ENCODE results near the gene SRGAP2C.
"Not testable (repeated sequence)": the region's sequence is repeated elsewhere in the genome, so short reads cannot be mapped to it uniquely, and the experiment has no call there.

The SRGAP2C gene

DNA sequence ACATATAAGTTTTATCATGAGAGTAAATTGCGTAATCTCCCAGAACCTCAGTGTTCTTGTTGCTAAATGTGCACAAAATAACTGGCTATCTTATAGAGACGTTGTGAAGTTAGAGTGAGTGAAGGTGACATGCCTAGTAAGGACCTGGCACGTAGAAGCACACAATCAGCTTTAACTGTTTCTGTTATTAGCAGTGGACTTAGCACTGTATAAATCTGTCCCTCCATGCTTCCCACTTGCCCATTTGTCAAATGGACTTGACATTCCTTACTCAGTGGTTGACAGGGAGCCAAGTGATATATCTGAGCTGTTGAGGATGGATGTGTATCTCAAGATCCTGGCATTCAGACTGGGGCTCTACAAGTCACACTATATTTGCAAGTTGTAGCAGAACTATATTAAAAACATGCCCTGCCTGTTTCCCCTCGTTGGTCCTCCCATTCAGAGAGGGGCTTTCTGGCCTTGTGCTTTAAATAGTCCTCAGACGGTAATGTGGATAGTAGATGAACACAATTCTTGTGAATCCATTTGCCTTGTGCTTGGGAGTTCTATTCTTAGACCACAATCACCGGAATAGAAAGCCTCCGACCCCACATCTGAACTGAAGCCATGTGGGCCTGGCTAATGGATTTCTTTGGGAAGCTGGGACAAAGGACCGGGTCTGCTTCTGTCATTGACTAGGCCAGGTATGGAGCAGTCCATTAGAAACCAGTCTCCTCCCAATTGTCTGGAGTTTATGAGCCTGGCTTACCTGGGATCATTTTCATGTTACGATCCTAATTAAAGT, 43.0 kb downstream of the SRGAP2C start:
- not testable (repeated sequence) for DNase-seq (ENCODE audit: low spot score)

DNA sequence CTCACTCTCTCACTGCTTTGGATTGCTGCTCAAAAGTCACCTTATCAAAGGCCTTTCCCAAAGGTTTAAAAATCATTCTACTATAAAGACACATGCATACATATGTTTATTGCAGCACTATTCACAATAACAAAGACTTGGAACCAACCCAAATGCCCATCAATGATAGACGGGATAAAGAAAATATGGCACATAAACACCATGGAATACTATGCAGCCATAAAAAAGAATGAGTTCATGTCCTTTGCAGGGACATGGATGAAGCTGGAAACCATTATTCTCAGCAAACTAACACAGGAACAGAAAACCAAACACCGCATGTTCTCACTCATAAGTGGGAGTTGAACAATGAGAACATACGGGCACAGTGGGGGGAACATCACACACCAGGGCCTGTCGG, 45.9 kb downstream of the SRGAP2C start:
- not testable (repeated sequence) for DNase-seq (ENCODE audit: low spot score)

DNA sequence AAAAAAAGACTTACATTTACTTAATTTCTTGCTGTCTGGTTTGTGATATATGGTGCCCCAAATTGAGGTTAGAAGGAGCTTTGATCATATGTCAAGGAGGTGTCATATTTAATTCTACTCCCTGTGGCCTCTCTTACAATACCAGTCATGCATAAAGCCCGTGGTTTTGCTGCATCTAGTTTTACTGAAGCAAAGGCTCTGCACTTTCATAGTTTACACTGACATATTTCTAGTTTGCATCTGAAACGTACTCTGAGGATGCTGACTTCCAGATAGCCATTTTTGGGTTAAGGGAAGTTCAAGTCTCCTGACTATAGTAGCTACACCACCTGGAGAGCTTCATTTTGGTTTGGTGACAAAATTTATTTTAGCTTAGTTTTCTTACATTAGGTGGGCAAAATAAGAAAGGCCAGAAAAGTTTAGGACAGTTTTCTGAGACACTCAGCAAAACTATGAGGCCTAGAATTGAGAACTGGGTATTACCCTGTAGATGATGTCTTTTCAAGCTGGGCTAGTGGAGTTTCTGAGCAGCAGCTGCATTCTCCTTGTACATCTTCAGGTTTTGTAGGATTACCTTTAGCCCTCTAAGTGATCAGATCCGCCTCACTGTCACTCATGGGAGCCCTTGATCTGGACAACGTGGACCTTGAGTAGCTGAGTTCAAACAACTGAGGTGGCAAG, 47.8 kb downstream of the SRGAP2C start:
- DNase-seq (ENCODE audit: low spot score) = not testable (repeated sequence)

DNA sequence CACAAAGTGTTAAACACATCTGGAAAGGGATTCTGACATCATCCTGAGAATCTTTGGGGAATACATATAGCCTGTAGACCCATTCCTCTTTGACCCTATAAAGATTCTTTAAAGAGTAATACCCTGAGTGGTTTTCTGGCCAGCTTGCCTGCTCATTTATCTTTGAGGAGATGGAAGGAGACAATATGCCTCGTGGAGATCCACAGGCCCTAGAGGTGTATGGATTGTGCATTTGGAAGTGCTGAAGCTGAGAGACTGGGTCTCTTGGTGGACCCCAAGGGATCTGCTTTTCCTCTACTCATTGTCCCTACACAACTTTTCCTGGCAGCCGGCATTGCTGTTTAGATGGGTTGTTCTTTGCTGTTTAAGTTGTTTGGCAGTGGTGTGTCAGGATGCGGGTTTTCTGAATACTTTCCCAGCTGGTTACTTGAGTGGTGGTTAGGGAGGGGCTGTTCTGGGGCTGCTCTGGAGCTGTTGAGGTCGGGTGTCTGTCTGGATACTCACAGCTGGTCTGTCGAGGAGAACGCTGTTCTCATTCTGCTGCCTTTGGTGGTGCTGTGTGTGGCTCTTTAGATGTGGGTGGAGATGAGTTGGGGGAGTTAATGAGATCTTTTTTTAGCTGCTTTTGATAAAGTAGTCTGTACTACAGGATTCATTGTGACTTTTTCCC, 49.5 kb downstream of the SRGAP2C start:
- DNase-seq (ENCODE audit: low spot score) = not testable (repeated sequence)

DNA sequence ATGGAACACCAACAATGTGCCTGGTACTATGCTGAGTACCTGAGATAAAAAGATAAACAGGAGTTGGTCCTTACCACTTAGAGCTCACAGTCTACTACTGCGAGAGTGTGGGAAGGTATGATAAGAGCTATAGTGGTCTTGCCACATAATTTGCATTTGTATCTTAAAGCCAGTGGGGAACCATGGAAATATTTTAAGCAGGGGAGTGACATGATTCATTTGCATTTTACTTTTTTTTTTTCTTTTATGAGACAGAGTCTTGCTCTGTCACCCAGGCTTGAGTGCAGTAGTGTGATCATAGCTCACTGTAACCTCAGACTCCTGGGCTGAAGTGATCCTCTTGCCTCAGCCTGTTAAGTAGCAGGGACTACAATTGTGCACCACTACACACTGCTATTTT, 53.6 kb downstream of the SRGAP2C start:
- not testable (repeated sequence) for DNase-seq (ENCODE audit: low spot score)

DNA sequence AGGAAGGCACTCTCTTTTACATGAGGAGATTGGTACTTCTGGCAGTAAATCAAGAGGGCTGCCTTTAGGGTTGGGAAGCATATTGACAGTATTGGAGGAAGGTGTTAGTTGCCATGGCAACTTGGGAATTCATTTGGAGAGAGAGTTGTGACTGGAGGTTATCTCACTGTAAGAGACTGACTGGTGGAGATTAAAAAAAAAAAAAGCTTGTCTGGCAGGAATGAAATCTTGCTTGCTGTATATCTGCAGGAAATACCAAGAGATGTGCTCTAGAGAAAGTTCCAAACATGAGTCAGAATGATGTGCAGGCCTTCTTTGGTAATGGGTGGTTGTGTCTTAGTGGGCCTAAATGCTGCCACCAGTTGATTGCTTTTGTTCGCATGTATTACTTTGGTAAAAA, 59.1 kb downstream of the SRGAP2C start:
- not testable (repeated sequence) for DNase-seq (ENCODE audit: low spot score)

DNA sequence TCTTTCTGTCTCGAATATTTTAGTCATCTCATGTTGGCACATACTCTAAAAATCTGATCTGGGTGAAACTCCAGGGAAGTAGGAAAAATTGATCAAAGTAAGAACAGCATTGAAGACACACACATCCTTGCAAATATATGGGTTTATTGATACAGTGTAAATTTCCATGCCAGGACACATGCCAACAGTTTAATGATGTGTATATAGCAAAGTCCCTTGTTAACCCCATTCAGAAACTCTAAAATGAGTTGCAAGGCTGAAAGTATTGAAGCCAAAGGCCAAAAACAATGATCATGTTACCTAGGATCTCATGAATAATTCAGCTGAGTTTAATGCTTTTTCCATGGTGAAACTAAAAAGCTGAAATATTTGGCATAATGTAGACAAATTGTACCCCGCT, 61.6 kb downstream of the SRGAP2C start:
- DNase-seq (ENCODE audit: low spot score) = not testable (repeated sequence)

DNA sequence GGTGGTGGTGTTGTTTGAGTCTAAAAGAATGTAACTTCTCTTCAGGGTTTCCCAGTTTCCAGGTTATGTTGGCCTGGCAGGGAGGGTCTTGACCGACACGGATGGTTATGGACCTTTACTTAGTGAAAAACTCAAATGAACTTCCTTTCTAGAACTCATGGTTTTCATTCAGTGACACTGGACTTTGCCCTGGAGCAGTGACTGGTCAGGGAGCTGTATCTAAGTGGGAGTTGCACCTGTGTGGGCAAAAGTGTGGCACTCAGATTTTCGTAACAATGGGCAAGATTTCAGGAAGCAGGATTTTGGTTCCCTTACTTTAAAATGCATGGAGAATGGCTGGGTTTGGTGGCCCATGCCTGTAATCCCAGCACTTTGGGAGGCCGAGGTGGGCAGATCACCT, 67.9 kb downstream of the SRGAP2C start:
- not testable (repeated sequence) for DNase-seq (ENCODE audit: low spot score)

DNA sequence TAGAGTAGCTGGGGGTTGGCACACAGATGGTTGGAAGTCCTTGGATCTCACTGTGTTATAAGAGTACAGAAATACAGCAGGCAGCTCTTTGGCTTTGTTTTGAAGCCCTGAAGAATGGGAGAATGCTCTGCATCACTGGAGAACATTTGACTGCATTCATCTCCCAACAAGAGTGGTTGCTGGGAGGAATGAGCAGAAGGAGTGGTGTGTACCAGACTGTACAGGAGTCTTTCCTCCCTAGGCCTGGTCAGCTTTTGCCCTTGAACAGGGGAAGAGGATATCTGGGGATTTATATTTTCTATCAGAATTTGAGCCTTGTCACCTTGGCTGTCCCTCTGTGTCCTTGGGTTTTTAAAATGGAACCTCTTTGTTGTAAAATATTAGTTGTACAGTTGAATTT, 69.8 kb downstream of the SRGAP2C start:
- DNase-seq (ENCODE audit: low spot score) = not testable (repeated sequence)

DNA sequence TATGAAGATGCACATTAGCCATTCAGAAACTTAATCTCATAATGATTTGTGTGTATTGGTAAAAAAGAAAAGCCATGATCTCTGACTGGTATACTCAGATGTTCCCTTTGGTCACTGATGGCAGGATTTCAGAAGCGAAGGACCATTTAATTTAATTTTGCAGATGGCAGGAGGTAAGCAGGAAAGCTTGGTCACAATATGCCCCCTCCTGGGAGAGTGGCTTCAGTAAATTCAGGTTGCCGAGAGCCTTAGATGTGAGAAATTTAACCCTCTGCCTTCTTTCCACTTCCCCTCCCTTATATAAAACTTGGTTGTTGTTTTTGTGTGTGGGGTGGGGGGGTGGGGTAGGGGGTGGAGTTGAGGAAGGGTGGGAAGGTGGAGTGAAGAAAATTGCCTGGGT, 72.9 kb downstream of the SRGAP2C start:
- DNase-seq (ENCODE audit: low spot score) = not testable (repeated sequence)

DNA sequence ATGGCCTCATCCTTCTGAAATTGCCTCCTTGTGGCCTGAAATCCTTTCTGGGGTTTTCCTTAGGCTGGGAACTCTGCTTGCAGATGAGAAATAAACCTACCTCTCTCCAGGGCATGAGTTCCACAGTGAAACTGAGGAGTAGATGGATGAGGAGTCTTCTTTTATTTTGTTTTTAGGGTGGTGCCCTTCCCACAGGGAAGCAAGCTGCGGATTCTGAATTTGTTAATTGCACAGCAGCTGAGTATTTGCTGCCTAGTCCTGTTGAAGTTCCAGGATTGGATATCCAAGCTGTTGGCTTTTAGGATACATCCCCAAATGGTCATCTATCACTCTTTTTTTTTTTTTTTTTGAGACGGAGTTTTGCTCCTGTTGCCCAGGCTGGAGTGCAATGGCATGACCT, 73.4 kb downstream of the SRGAP2C start:
- DNase-seq (ENCODE audit: low spot score) = not testable (repeated sequence)

DNA sequence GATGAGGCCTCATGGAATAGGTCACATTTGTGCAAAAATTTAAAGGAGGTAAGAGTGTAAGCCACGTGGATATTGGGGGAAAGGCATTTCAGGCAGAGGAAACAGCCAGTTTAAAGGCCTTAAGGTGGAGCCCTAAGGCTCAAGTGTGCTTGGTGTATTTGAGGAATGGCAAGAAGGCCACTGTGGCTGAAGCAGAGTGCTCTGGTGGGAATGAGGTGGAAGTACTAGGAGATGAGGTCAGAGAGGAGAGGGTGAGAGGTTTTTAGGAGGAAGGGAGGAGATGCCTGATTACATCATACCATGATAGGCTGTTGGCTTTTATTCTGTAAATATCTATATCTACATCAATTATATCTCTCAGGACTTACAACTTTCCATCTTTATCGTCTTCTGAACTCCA, 75.4 kb downstream of the SRGAP2C start:
- DNase-seq (ENCODE audit: low spot score) = not testable (repeated sequence)

DNA sequence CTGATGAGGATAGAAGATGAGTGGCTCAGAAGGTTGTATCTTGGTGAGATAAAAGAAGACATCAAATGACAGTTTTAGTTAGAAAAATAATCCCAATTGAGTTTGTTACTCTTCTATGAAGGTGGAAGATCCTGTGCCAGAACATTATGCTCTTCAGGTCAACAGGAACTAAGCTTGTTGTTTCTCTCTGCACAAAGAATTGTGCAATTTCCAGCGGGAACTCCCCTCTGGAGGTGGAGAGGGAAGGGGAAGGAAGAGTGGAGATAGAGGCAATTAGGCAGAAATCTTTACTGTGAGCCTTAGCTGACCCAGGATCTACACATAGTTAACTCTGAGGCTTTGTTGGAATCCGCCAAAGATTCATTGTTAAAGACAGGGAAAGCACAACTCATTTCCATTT, 77.4 kb downstream of the SRGAP2C start:
- DNase-seq (ENCODE audit: low spot score) = not testable (repeated sequence)

DNA sequence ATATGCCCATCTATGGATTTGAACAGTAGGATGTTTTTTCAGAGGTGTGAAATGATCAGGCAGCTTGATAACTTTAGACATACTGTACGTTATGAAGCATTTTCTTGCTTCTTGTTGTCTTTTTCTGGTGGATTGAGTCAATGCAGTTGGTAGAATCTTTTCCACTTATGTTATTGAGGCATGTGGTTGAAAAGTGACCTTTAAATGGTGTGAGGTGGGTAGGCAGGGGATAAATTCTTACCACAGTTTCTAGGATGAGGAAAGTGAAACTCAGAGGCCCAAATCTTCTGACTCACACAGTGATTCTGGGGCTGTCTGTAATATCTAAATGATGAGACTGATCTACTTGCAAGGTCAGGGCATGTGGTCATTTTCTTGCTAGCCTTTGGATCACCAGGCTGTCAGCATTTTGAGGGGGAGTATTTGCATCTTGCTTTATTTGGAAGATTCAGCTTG, 79.0 kb downstream of the SRGAP2C start:
- DNase-seq (ENCODE audit: low spot score) = not testable (repeated sequence)

DNA sequence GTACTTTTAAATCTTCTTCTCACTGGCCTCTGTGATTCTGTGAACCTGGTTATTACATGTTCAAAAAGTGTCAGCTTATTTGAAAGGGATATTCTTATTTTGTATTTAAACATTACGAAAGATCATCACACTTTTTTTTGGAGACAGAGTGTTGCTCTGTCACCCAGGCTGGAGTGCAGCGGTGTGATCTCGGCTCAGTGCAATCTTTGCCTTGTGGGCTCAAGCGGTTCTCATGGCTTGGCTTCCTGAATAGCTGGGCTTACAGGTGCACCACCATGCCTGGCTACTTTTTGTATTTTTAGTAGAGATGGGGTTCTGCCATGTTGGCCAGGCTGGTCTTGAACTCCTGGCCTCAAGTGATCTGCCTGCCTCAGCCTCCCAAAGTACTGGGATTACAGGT, 82.3 kb downstream of the SRGAP2C start:
- not testable (repeated sequence) for DNase-seq (ENCODE audit: low spot score)

DNA sequence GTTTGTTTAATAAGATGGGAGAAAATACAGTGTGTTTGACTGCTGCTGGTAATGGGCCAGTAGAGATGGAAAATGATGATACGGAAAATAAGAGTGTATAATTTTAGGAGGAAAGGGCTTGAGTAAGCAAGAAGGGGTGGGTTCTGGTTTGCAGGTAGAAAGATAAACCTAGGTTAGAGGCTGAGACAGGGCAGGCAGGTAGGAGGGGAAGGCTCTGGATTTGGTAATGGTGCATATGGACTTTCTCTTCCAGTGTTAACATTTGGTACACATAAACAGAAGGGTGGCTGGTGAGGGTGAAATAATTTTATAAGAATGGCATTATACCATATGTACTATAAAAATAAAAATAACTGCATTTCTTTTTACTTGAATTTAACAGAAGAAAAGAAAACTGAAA, 84.5 kb downstream of the SRGAP2C start:
- not testable (repeated sequence) for DNase-seq (ENCODE audit: low spot score)

DNA sequence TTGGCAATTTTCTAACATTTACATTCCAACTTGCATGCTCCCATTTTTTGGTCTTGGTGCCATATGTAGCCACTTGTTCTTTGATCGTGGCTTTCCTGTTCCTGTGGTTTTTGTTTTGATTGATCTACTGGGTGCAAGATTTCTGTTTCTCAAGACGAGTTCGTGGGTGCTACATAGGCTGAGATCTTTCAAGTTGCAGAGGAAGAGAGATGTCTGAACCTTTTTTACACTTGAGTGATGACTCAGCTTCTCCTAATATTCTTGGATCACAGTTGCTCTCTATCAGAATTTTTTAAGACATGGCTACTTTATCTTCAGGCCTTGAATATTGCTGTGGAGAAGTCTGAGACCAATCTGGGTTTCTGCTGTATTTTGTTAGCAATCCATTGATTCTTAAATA, 85.2 kb downstream of the SRGAP2C start:
- DNase-seq (ENCODE audit: low spot score) = not testable (repeated sequence)

DNA sequence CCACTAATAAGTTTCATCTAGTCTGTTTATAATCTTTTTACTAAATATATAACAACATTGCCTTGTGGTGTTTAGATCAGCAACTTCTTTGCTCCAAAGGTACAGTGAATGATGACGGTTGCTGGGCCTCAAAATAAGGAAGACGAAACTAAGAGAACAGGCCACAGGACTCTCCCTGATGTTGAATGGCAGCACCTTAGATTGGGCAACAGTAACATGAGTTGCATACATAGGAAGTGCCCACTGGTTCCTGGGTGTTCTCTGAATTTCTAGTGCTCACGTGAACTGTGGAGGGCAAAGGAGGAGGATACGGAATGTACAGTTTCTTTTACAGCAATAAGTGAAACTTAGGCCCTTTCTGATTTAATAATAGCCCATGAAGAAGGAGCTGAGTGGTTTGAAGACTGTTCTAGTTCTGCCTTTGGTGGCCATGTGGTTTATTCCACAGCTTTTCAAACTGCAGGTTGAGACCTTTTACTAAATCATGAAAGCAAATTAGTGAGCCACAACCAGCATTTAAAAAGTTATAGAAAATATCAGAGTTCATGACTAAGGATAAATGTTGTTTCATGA, 86.5 kb downstream of the SRGAP2C start:
- DNase-seq (ENCODE audit: low spot score) = not testable (repeated sequence)

DNA sequence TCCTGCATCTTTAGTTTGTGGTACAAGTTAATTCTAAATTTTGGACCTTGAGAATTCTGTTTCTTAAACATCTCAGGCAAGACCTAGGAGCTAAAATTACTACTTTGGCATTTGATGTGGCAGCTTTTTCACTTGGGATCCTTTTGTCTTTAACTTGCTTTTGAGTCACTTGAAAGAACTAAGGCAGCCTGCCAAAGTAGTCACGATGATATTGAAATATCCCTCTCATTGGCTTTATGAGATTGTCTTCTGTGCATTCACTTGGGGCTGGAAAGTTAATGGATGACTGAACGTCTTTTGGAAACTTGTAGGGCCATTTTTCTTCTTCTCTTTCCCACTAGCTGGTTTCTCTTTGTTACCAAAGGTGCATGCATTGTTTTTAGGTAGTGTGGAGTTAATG, 90.7 kb downstream of the SRGAP2C start:
- not testable (repeated sequence) for DNase-seq (ENCODE audit: low spot score)

DNA sequence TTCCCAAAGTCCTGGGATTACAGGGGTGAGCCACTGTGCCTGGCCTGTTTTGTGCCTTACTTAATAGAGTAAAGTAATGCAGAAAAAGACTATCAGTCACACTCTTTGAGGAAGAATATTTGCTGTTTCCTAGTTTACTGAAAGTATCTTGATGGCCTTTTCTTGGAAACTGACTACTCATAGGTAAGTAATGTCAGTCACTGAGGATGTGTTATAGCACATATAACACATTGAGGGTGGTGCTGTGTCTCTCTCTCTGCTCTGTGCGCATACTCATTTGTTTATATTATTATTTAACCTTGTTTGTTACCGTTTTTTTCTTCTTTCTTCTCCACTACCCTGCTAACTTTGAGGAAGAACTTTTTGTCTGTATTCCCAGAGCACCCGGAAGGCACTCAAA, 93.4 kb downstream of the SRGAP2C start:
- not testable (repeated sequence) for DNase-seq (ENCODE audit: low spot score)

DNA sequence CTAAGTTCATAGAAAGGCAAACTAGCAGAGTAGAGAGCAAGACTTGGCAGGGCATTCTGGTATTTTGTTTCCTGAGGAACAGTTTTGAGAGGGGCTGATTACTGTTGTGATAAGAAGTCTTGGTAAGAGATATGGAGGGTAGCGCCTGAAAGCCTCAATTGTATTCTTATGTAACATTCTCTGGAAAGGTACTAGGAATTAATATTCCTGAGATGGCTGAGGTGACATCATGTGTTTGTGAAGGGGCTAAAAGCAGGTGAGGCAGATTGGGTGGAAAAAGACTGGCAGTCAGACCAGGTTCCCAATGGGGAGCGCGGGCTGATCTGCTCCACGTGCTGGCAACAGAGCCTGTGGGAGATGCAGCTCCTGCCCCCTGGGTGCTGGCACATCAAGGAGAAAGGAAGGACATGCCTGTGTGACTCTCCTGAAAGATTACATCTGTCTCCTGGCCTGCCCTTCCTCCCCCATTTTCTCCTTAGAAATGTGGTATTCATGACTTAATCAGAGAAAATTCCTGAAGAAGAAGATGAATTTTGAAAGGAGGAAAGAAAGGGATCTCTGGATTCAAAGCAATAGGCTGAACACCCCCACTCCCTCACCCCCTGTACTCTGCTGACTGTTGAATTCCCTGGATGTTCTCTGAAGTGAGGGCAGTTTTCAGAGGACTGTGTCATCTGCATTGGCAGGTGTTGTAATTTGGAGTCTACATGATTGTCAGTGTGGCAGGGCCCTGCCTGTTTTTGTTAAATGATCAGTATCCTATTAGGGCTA, 94.2 kb downstream of the SRGAP2C start:
- not testable (repeated sequence) for DNase-seq (ENCODE audit: low spot score)

DNA sequence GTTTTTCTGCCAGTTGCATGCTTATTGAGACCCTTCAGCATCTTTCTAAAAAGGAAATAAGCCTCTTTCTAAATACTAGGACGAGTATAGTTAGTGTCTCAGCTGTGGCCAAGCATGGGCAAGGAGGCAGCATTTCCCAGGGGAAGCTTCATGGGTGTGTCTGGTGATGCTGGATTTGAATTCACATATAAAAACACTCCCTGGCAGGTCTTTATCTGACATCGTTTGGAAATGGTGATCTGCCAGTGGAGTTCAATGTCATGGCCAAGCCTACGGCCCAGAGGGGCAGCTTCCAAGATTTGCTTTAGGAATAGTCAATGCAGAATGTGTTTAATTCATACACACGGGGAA, 94.7 kb downstream of the SRGAP2C start:
- not testable (repeated sequence) for DNase-seq (ENCODE audit: low spot score)
